Spinal cord (tissue), 10 donors: ENCODE results near the gene IL17F. TPM values are rescaled to one million over a fixed set of nuclear protein-coding genes. Genes with fewer than 3 reads are reported as not detected.
A peak's percentile ranks its signal among the peaks of the same experiment; 100 is the strongest.

Experiments
- DNase-seq, 6 donors: peaks; one replicate each; pipeline versions ENCODE4 v3.0.0 to v3.0.0-alpha.2; 2013 to 2015; ENCODE audit warnings: low spot score in 6 of 6, low read depth in 4 of 6
- H3K27ac ChIP-seq: one replicate; pipeline ENCODE4 v1.5.1; 2013; ENCODE audit warnings: low read depth, low read length, control low read depth
- H3K27me3 ChIP-seq: one replicate; pipeline ENCODE4 v1.6.1; 2013; ENCODE audit warnings: low read length; ENCODE audit not compliant: control insufficient read depth, insufficient read depth
- H3K36me3 ChIP-seq: one replicate; pipeline ENCODE4 v1.6.1; 2013; ENCODE audit warnings: low read length; ENCODE audit not compliant: control insufficient read depth, insufficient read depth
- H3K4me1 ChIP-seq: one replicate; pipeline ENCODE4 v1.6.1; 2013; ENCODE audit warnings: low read length; ENCODE audit not compliant: control insufficient read depth, insufficient read depth
- H3K4me3 ChIP-seq: one replicate; pipeline ENCODE4 v1.5.1; 2013; ENCODE audit warnings: low read depth, low read length, control low read depth
- H3K9me3 ChIP-seq: one replicate; pipeline ENCODE4 v1.6.1; 2013; ENCODE audit warnings: low read length; ENCODE audit not compliant: control insufficient read depth, insufficient read depth
- WGBS: methylation state at CpG from one replicate; pipeline ENCODE4 v1.1.5; 2013; ENCODE audit warnings: missing lambda C conversion rate; ENCODE audit not compliant: insufficient coverage; 5-methylcytosine and 5-hydroxymethylcytosine counted together
- polyA plus RNA-seq, 2 donors: library from polyadenylated mRNA; unstranded; fragments of 120-200 nt; gene quantifications; one replicate each; pipeline ENCODE4 v1.2.1, GENCODE V29; 2013; ENCODE audit not compliant: insufficient read length in 2 of 2
- total RNA-seq, 2 donors: library from RNA; depleted of rRNA in 1 of 2; stranded (reverse); fragments of 120-200 nt in 1 of 2; fragments of >200 nt in 1 of 2; gene quantifications; one replicate each; pipeline versions ENCODE4 v1.2.3 to v1.2.4, GENCODE V29; 2013 to 2014
- donor health status: healthy.

IL17F gene
- total and polyA plus RNA-seq, 4 donors = not detected

GRCh38 chr6:52276130-52276529 lies 31.8 kb upstream of the IL17F start:
- Histone ChIP-seq H3K4me1 (no peaks in the 10 kb centered on the region), H3K27ac (no peak overlapping the region), H3K4me3 (no peak overlapping the region), H3K9me3 (no peaks in the 10 kb centered on the region), H3K27me3 (no peaks in the 10 kb centered on the region), H3K36me3 (peaks cover 34% of the 10 kb centered on the region)
- whole genome bisulfite sequencing = 89% methylated on average over 10 of the region's 10 CpGs
- DNase-seq = no peak

GRCh38 chr6:52271852-52272460 lies 27.7 kb upstream of the IL17F start:
- Histone ChIP-seq H3K4me3 (no peak overlapping the region), H3K27ac (no peak overlapping the region), H3K27me3 (no peaks in the 10 kb centered on the region), H3K9me3 (no peaks in the 10 kb centered on the region), H3K36me3 (peaks cover 46% of the 10 kb centered on the region), H3K4me1 (no peaks in the 10 kb centered on the region)
- WGBS = 97% methylated on average over 4 of the region's 9 CpGs
- DNase-seq = no peak

GRCh38 chr6:52263709-52264540 lies 19.6 kb upstream of the IL17F start:
- 50% methylated on average over 2 of the region's 11 CpGs for WGBS
- H3K9me3 ChIP-seq = no peaks in the 10 kb centered on the region
- H3K4me1 ChIP-seq = no peaks in the 10 kb centered on the region
- peak in 4 of 6 donors; percentile 39 to 86 (median 62) for DNase-seq
- H3K4me3 ChIP-seq = no peak overlapping the region
- peaks cover 17% of the 10 kb centered on the region for H3K36me3 ChIP-seq
- H3K27ac ChIP-seq = no peak overlapping the region
- H3K27me3 ChIP-seq = no peaks in the 10 kb centered on the region

GRCh38 chr6:52262620-52263344 lies 18.5 kb upstream of the IL17F start:
- 97% methylated on average over 7 of the region's 9 CpGs for WGBS
- no peak overlapping the region for H3K27ac ChIP-seq
- no peaks in the 10 kb centered on the region for H3K27me3 ChIP-seq
- no peaks in the 10 kb centered on the region for H3K4me1 ChIP-seq
- no peak overlapping the region for H3K4me3 ChIP-seq
- no peaks in the 10 kb centered on the region for H3K9me3 ChIP-seq
- no peak for DNase-seq
- peaks cover 12% of the 10 kb centered on the region for H3K36me3 ChIP-seq

GRCh38 chr6:52261229-52261628 lies 16.9 kb upstream of the IL17F start:
- no peaks in the 10 kb centered on the region for H3K9me3 ChIP-seq
- H3K27ac ChIP-seq = no peak overlapping the region
- no peak for DNase-seq
- H3K4me1 ChIP-seq = no peaks in the 10 kb centered on the region
- no peak overlapping the region for H3K4me3 ChIP-seq
- H3K27me3 ChIP-seq = no peaks in the 10 kb centered on the region
- WGBS = 87% methylated on average over 4 of the region's 6 CpGs
- H3K36me3 ChIP-seq = peaks cover 5% of the 10 kb centered on the region

GRCh38 chr6:52260634-52261033 lies 16.3 kb upstream of the IL17F start:
- no peaks in the 10 kb centered on the region for H3K4me1 ChIP-seq
- no peaks in the 10 kb centered on the region for H3K9me3 ChIP-seq
- H3K4me3 ChIP-seq = no peak overlapping the region
- no peak for DNase-seq
- WGBS = 92% methylated on average over 1 of the region's 3 CpGs
- no peak overlapping the region for H3K27ac ChIP-seq
- H3K36me3 ChIP-seq = peaks cover 5% of the 10 kb centered on the region
- no peaks in the 10 kb centered on the region for H3K27me3 ChIP-seq

- 94% methylated on average over 2 of the region's 2 CpGs for WGBS
- Histone ChIP-seq H3K27ac (no peak overlapping the region), H3K9me3 (no peaks in the 10 kb centered on the region), H3K4me1 (no peaks in the 10 kb centered on the region), H3K27me3 (no peaks in the 10 kb centered on the region), H3K4me3 (no peak overlapping the region), H3K36me3 (no peaks in the 10 kb centered on the region)
- no peak for DNase-seq
Observed at GRCh38 chr6:52255434-52255833, 11.1 kb upstream of the IL17F start.

- no peak for DNase-seq
- H3K4me3 ChIP-seq = no peak overlapping the region
- no peaks in the 10 kb centered on the region for H3K9me3 ChIP-seq
- no peaks in the 10 kb centered on the region for H3K27me3 ChIP-seq
- no peaks in the 10 kb centered on the region for H3K4me1 ChIP-seq
- no peaks in the 10 kb centered on the region for H3K36me3 ChIP-seq
- H3K27ac ChIP-seq = no peak overlapping the region
- WGBS = no CpG with 5 or more reads among the region's 8 CpGs
Observed at GRCh38 chr6:52254731-52255378, 10.6 kb upstream of the IL17F start.

GRCh38 chr6:52253494-52253893 lies 9.2 kb upstream of the IL17F start:
- H3K9me3 ChIP-seq = no peaks in the 10 kb centered on the region
- 73% methylated on average over 6 of the region's 9 CpGs for WGBS
- H3K27ac ChIP-seq = no peak overlapping the region
- H3K4me3 ChIP-seq = no peak overlapping the region
- no peak for DNase-seq
- no peaks in the 10 kb centered on the region for H3K4me1 ChIP-seq
- H3K27me3 ChIP-seq = no peaks in the 10 kb centered on the region
- H3K36me3 ChIP-seq = no peaks in the 10 kb centered on the region
